Inferior parietal cortex (tissue), 1 donor: ENCODE data around the gene ATE1.
"Not testable (repeated sequence)": the region's sequence is repeated elsewhere in the genome, so short reads cannot be mapped to it uniquely, and the experiment has no call there.

ENCODE experiments used
- DNase-seq: peaks from one replicate; pipeline ENCODE4 v3.0.0-alpha.2; 2016; ENCODE audit errors: extremely low spot score

The ATE1 gene

DNA sequence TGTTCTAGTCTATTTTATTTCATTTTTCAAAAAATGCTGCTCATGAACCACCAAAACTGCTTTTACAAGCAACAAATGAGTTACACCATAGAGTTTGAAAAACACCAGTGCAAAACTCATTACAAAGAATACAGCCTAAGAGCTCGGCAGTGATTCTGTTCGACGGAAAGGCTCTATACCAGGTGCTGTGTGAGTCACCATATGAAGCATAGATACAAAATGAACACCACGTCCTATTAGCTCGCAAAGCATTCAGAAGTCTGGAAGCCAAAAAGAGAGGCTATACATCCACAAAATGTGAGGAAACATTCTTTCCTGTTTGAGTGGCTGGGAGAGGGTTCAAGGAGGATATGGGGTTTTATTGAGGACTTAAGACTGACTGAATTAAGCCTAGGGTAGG is 136.1 kb downstream of the ATE1 start:
- DNase-seq: no peak

- DNase-seq: no peak
Observed at GRCh38 chr10:121788717-121789116, 139.1 kb downstream of the ATE1 start.

DNA sequence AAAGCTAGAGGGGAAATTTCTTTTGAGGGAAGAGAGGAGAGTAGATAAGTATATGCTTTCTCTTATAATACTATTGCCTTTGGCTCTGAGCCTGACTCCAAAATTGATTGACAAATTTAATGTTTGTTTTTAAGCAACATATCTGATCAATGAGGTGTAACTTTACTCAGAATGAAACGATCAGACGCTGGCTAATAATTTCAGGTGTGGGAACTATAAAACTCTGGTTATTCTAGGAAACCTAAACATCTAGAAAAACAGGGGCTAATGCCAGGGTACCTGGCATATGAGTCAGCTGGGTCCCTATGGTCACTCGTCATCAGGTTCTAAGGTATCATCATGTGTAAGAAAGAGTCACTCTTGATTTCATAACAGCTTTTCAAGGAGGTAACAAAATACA is 139.7 kb downstream of the ATE1 start:
- no peak for DNase-seq

DNA sequence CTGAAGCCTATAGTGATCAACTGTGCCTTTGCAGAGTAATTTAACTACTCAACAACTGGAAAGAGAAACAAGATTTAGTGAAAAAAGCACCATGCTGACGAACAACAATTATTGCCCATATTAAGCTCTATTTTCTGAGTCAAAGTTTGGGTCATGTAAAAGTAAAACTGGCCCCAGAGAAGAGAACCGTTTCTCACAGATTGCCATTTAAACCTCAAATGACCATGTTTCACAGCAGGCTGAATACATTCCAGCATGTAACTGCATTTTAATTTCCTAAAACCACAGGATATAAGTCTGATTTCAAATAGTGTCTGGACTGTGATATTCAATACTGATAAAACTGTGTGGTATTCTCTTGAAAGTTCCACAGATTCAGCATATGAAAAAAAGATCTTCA is 140.7 kb downstream of the ATE1 start:
- no peak for DNase-seq

DNA sequence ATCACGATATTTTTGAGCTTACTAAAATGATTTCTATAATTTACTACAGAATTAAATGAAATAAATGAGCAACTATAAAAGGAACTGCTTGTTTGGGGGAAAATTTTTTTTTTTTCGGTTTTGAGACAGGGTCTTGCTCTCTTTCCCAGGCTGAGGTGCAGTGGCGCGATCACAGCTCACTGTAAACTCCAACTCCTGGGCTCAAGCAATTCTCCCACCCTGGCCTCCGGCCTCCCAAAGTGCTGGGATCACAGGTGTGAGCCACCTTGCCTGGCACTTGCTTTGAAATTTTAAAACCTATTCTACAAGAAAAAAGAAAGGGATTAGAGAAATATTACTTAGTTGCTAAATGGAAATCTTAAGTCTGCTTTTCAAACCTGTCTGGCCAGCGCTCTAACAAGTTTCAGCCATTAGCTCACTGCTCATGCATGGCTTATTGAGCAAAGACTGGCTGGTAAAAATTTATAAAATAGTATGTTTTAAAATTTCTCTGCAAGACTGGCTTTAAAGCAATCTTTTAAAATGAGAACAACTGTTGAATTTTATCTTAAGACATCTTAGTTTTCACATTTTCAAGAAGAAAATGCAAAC is 144.0 kb downstream of the ATE1 start:
- no peak for DNase-seq

- no peak for DNase-seq
Observed at GRCh38 chr10:121781101-121781500, 146.7 kb downstream of the ATE1 start.

DNA sequence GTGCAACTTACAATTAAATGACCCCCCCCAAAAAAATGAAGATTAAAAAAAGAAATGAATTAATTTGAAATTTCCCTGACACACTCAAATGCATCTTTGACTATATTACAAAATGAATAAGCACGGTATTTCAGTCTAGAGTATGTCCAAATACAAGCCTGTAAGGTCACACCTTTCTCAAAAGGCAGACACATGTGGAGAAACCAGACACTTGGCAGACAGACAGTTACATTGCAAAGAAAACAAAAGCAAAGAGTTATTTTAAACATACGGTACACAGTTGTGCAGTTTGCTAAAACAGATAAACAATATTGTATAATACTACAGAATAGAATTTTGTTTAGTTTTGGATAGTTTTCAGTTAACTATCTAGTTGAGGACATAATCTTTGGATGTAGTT is 153.0 kb downstream of the ATE1 start:
- DNase-seq: no peak

DNA sequence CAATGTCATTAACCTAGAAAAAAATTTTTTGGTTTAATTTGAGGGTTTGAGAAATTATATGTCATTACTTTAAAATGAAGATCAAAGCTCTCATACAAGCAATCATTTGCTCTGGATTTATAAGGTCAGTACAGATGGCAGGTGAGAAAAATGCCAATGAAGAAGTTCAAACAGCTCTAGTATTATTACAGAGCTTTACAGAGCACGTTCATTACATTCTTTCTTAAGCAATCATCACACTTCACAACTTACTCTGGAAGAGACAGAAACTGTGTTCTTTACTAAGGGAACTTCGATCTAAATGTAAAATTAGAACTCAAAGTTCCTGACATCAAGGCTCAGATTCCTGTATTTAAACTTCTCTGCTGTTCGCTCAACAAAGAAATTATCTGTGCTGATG is 153.4 kb downstream of the ATE1 start:
- DNase-seq: no peak

- DNase-seq: no peak
Observed at GRCh38 chr10:121772884-121773283, 154.9 kb downstream of the ATE1 start.

DNA sequence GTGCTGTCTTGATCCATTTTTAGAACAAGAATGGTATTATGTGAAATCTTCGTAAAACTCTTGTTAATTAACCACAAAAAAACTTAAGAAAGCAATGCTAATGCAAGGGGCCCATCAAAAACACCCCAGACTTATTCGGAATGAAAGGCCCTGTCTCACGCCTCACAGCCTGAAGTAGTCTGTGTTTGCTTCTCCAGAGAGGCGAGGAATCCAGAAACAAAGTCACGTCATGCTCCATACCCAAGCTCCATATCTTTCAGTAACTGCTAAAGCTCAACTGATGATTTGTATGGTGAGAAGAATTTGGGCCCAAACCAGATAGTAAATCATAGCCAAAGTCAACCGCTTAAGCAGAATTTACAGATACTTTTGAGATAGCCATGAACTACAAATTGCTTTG is 155.4 kb downstream of the ATE1 start:
- DNase-seq: no peak

- DNase-seq: no peak
Observed at GRCh38 chr10:121771966-121772365, 155.9 kb downstream of the ATE1 start.

GRCh38 chr10:121766426-121766825 is 161.4 kb downstream of the ATE1 start:
- DNase-seq: no peak

DNA sequence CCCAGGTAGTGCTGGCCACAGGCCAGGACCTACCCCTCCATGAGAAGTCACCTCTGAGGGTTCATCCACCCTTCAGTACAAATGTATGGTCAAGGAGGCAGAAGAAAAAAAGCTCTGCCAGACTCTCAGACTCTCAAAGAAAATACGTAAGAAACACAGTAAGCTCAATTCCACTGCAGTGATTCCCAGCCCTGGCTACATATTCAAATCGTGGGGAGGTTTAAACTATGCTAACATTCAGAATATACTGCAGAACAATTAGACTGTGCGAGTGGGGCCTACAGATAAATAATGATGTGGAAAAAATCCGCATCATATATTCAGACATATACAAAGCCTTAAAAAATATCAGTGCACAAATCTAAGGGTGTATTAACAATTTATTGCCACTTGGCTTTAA is 162.6 kb downstream of the ATE1 start:
- no peak for DNase-seq

DNA sequence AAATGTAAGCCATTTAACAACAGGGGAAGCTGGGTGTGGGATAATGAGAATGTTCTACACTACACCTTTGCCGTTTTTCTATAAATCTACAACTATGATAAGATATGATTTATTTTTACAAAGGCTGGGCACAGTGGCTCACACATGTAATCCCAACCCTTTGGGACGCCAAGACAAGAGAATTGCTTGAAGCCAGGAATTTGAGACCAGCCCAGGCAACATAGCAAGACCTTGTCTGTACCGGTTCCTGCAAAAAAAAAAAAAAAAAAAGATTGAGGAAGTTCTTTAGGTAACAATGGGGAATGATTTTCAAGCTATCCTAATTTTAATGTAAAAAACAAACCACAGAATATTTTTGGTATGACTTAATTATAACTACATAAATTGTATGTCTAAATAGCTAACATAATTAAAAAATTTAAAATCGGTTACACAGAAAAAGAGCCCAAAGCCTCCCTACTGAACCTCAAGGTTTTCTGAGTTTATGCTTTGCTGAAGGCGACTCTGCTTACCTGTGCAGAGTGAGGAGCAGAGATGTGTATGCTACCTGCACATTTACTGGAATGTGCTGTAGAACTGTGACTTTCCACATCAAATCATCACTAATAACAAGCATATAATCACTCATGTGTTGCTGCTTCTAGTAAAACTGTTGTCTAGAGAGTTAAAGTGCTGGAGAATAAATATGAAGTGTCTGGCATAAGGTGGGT is 163.4 kb downstream of the ATE1 start:
- DNase-seq: no peak

DNA sequence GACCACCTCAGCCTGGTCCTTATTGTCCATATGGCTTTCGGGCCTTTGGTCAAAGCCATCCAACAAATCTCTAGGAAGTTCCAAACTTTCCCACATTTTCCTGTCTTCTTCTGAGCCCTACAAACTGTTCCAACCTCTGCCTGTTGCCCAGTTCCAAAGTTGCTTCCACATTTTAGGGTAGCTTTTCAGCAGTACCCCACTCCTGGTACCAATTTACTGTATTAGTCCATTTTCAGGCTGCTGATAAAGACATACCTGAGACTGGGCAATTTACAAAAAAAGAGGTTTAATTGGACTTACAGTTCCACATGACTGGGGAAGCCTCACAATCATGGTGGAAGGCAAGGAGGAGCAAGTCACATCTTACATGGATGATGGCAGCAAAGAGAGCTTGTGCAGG is 170.6 kb downstream of the ATE1 start:
- not testable (repeated sequence) for DNase-seq

GRCh38 chr10:121755496-121755895 is 172.3 kb downstream of the ATE1 start:
- not testable (repeated sequence) for DNase-seq

GRCh38 chr10:121754666-121755065 is 173.2 kb downstream of the ATE1 start:
- DNase-seq: no peak

DNA sequence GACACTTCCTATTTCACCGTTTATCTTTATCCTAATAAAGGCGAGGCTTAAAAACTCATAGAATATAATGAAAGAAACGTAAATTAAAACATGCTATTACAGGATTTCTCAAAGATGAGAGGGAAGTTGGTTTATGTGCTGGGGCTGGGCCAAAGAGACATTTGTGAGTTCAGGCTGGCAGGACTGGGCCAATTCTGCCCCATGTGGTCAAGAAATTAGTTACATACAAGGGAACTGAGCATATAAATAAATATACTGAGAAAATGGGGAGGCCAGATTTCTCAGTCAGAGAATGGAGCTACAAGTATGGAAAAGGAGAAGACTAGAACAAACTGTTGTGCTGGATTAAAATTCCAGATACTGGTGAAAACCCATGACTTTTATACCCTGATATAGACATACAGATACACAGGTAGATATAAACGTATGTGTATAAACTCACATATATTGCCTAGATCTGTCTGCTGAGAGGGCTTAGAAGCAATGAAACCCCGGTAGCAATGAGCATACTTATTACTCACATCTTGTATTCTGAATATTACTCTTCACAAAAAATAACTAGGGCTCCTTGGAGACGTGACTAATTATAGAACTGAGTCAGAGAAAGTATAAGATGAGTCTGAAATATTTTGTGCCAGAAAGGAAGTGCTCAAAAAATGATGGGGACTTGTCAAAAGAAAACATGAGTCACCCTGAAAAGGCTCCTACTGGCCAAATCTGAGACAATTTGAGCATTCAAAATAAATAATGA is 173.9 kb downstream of the ATE1 start:
- DNase-seq: peak; percentile 42

DNA sequence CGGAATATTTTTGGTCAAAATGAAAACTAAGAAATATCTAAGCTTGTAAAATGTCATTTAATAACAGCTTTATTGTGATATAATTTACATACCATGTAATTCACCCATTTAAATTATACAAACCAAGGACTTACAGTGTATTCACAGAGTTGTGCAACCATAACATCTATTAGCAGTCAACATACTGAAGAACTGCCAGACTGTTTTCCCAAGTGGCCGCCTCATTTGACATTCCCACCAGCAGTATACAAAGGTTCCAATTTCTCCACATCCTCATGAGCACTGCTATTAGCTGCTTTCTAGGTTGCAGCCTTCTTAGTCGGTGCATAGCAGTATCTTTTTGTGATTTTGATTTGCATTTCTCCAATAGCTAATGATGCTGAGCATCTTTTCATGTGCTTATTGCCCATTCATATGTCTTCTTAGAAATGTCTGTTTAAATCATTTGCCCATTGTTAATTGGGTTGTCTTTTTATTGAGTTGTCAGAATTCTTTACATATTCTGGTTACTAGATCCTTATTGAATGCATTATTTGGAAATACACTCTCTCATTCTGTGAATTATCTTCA is 176.6 kb downstream of the ATE1 start:
- no peak for DNase-seq

- DNase-seq: no peak
Observed at GRCh38 chr10:121747163-121747775, 180.6 kb downstream of the ATE1 start.

GRCh38 chr10:121741248-121741792 is 186.5 kb downstream of the ATE1 start:
- DNase-seq: no peak

GRCh38 chr10:121740069-121740468 is 187.8 kb downstream of the ATE1 start:
- no peak for DNase-seq
